Measurements from ENCODE around the gene ECE1. TPM values are rescaled to one million over a fixed set of nuclear protein-coding genes. Genes with fewer than 3 reads are reported as not detected.

The ECE1 gene
- total and polyA plus RNA-seq, 2 of the 13 experiments (the other 11 are each of a cell fraction or from before 2014, with no cell fraction given), result 13.5 to 21.2 TPM

DNA sequence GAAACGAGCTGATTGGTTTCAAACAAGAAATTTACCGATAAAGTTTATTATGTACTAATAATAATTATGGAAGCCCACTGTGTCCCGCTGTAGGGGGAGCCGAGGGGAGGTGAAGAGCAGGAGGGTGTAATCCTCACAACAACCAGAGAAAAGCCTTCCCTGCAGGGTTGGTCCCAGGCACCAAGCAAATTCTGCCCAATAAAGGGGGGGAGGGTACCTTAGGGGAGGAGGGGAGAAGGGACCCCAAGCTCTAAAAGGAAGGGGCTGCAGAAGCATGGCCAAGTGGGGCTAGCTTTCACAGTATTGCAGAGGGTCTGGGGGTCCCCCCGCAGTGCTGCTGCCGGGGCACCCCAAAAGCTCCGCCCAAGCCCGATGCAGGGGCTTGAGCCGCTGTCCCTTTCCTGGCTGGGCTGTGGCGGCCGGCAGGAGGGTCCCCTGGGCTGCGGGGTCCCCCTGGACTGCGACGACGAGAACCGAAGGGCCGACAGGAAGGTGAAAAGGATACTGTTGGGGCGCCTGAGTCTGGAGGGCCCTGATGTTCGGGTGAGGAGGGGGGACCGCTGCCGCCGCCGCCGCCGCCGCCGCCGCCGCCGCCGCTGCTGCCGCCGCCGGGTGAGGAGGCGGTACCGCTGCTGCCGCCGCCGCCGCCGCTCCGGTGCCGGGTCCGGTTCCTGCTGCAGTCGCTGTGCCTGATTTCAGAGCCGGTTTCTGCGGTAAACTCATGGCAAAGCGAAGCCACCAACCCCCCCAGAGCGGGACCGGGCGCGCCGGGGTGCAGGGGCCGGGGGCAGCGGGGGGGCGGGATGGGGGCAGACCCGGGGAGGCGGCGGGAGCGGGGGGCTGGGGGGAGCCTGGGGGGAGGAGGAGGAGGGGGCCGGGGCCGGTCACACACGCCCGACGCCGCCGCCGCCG lies 114.3 kb downstream of the ECE1 start (continued):
- TF ChIP-seq, protein P1, sequence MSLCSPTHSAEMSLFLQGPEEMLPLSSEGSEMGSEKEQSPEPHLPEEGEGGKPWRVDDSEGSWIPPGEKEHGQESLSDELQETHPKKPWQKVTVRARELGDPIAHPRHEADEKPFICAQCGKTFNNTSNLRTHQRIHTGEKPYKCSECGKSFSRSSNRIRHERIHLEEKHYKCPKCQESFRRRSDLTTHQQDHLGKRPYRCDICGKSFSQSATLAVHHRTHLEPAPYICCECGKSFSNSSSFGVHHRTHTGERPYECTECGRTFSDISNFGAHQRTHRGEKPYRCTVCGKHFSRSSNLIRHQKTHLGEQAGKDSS (CRISPR knock-in tag; IDR thresholded peaks at IDR 0.05; ENCODE audit: borderline replicate concordance, low read depth), result no peak
- no peak for TF ChIP-seq CBX2 (IDR thresholded peaks at IDR 0.05; ENCODE audit: low read depth, low read length)
- TF ChIP-seq CBX2 (CRISPR knock-in tag; IDR thresholded peaks at IDR 0.05; ENCODE audit: low read depth), result no peak
- no peak for TF ChIP-seq XBP1 (CRISPR knock-in tag; IDR thresholded peaks at IDR 0.05)
- no peak for TF ChIP-seq ZNF556 (CRISPR knock-in tag; IDR thresholded peaks at IDR 0.05; ENCODE audit: borderline replicate concordance)
- TF ChIP-seq, protein P2, sequence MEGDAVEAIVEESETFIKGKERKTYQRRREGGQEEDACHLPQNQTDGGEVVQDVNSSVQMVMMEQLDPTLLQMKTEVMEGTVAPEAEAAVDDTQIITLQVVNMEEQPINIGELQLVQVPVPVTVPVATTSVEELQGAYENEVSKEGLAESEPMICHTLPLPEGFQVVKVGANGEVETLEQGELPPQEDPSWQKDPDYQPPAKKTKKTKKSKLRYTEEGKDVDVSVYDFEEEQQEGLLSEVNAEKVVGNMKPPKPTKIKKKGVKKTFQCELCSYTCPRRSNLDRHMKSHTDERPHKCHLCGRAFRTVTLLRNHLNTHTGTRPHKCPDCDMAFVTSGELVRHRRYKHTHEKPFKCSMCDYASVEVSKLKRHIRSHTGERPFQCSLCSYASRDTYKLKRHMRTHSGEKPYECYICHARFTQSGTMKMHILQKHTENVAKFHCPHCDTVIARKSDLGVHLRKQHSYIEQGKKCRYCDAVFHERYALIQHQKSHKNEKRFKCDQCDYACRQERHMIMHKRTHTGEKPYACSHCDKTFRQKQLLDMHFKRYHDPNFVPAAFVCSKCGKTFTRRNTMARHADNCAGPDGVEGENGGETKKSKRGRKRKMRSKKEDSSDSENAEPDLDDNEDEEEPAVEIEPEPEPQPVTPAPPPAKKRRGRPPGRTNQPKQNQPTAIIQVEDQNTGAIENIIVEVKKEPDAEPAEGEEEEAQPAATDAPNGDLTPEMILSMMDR (CRISPR knock-in tag; IDR thresholded peaks at IDR 0.05), result no peak
- TF ChIP-seq, protein P3, sequence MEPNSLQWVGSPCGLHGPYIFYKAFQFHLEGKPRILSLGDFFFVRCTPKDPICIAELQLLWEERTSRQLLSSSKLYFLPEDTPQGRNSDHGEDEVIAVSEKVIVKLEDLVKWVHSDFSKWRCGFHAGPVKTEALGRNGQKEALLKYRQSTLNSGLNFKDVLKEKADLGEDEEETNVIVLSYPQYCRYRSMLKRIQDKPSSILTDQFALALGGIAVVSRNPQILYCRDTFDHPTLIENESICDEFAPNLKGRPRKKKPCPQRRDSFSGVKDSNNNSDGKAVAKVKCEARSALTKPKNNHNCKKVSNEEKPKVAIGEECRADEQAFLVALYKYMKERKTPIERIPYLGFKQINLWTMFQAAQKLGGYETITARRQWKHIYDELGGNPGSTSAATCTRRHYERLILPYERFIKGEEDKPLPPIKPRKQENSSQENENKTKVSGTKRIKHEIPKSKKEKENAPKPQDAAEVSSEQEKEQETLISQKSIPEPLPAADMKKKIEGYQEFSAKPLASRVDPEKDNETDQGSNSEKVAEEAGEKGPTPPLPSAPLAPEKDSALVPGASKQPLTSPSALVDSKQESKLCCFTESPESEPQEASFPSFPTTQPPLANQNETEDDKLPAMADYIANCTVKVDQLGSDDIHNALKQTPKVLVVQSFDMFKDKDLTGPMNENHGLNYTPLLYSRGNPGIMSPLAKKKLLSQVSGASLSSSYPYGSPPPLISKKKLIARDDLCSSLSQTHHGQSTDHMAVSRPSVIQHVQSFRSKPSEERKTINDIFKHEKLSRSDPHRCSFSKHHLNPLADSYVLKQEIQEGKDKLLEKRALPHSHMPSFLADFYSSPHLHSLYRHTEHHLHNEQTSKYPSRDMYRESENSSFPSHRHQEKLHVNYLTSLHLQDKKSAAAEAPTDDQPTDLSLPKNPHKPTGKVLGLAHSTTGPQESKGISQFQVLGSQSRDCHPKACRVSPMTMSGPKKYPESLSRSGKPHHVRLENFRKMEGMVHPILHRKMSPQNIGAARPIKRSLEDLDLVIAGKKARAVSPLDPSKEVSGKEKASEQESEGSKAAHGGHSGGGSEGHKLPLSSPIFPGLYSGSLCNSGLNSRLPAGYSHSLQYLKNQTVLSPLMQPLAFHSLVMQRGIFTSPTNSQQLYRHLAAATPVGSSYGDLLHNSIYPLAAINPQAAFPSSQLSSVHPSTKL (CRISPR knock-in tag; IDR thresholded peaks at IDR 0.05), result no peak
- no peak for TF ChIP-seq ONECUT2 (CRISPR knock-in tag; IDR thresholded peaks at IDR 0.05)
- no peak for TF ChIP-seq SIX1 (CRISPR knock-in tag; IDR thresholded peaks at IDR 0.05; ENCODE audit: borderline replicate concordance)
- no peak for TF ChIP-seq ZNF782 (CRISPR knock-in tag; IDR thresholded peaks at IDR 0.05; ENCODE audit: borderline replicate concordance)
- TF ChIP-seq, protein P4, sequence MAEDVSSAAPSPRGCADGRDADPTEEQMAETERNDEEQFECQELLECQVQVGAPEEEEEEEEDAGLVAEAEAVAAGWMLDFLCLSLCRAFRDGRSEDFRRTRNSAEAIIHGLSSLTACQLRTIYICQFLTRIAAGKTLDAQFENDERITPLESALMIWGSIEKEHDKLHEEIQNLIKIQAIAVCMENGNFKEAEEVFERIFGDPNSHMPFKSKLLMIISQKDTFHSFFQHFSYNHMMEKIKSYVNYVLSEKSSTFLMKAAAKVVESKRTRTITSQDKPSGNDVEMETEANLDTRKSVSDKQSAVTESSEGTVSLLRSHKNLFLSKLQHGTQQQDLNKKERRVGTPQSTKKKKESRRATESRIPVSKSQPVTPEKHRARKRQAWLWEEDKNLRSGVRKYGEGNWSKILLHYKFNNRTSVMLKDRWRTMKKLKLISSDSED (CRISPR knock-in tag; IDR thresholded peaks at IDR 0.05), result no peak
- TF ChIP-seq PHB2 (IDR thresholded peaks at IDR 0.05; ENCODE audit: partially characterized antibody), result no peak
- no peak for TF ChIP-seq ZNF44 (CRISPR knock-in tag; IDR thresholded peaks at IDR 0.05)
- TF ChIP-seq TAF1 (CRISPR knock-in tag; IDR thresholded peaks at IDR 0.05), result no peak
- TF ChIP-seq, protein P5, sequence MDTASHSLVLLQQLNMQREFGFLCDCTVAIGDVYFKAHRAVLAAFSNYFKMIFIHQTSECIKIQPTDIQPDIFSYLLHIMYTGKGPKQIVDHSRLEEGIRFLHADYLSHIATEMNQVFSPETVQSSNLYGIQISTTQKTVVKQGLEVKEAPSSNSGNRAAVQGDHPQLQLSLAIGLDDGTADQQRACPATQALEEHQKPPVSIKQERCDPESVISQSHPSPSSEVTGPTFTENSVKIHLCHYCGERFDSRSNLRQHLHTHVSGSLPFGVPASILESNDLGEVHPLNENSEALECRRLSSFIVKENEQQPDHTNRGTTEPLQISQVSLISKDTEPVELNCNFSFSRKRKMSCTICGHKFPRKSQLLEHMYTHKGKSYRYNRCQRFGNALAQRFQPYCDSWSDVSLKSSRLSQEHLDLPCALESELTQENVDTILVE (CRISPR knock-in tag; IDR thresholded peaks at IDR 0.05), result no peak
- no peak for TF ChIP-seq BRCA1 (CRISPR knock-in tag; IDR thresholded peaks at IDR 0.05)
- TF ChIP-seq ZNF850 (CRISPR knock-in tag; conservative IDR thresholded peaks at IDR 0.05), result no peak
- TF ChIP-seq ZNF232 (CRISPR knock-in tag; IDR thresholded peaks at IDR 0.05; ENCODE audit: borderline replicate concordance), result no peak
- TF ChIP-seq EP300 (IDR thresholded peaks at IDR 0.05; ENCODE audit: low read depth in 2 of 2, low read length in 2 of 2), result no peak
- TF ChIP-seq EP300 (CRISPR knock-in tag; IDR thresholded peaks at IDR 0.05; ENCODE audit: borderline replicate concordance), result no peak
- TF ChIP-seq FOXK1 (CRISPR knock-in tag; IDR thresholded peaks at IDR 0.05; ENCODE audit: borderline replicate concordance, low read depth), result no peak

All from HepG2 (cell line).